Measurements from ENCODE around the gene PCDHA5.
A peak's percentile ranks its signal among the peaks of the same experiment; 100 is the strongest.
"Not testable (repeated sequence)": the region's sequence is repeated elsewhere in the genome, so short reads cannot be mapped to it uniquely, and the experiment has no call there.

PCDHA5 gene

DNA sequence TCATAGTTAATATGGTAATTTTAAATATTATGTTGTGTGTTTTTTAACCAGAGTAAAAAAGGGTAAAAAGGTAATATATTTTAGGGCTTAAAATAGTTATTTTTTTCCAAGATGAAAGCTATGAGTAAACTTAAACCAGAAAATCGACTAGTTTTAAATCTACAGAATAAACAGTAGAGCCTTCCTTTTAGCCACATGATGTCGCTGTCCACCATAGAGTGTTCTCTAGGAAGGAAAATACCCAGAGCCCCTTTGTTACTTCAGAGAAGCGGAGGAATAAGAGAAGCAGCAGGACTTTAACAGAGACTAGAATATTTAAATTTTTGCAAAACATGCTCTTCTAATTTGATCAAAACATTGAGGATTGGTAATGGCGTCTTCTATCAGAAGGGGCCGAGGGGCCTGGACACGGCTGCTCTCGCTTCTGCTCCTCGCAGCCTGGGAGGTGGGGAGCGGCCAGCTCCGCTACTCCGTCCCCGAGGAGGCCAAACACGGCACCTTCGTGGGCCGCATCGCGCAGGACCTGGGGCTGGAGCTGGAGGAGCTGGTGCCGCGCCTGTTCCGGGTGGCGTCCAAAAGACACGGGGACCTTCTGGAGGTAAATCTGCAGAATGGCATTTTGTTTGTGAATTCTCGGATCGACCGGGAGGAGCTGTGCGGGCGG lies 26.7 kb upstream of the PCDHA5 start, which contains the start of gene PCDHA2:
Gene PCDHA2 (plus strand): TSS at position 258 of the 664 bp plus-strand sequence.
- Histone ChIP-seq H3K27ac (no peak within 1 kb of the TSS), H3K27me3 (replicated peaks) (no peaks in the 10 kb centered on the region), H3K36me3 (replicated peaks) (no peaks in the 10 kb centered on the region), H3K4me3 (ENCODE audit: low read depth, low read length) (no peak within 1 kb of the TSS)
- TF ChIP-seq, protein P1, sequence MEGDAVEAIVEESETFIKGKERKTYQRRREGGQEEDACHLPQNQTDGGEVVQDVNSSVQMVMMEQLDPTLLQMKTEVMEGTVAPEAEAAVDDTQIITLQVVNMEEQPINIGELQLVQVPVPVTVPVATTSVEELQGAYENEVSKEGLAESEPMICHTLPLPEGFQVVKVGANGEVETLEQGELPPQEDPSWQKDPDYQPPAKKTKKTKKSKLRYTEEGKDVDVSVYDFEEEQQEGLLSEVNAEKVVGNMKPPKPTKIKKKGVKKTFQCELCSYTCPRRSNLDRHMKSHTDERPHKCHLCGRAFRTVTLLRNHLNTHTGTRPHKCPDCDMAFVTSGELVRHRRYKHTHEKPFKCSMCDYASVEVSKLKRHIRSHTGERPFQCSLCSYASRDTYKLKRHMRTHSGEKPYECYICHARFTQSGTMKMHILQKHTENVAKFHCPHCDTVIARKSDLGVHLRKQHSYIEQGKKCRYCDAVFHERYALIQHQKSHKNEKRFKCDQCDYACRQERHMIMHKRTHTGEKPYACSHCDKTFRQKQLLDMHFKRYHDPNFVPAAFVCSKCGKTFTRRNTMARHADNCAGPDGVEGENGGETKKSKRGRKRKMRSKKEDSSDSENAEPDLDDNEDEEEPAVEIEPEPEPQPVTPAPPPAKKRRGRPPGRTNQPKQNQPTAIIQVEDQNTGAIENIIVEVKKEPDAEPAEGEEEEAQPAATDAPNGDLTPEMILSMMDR (IDR thresholded peaks at IDR 0.05; ENCODE audit: low read depth, low read length, missing control alignments) = peak; percentile 7
- DNase-seq = no peak
- in situ Hi-C loops (cut with HindIII; ENCODE audit: low pct_ligation_motif_present, low sequenced_read_pairs) = no loop called here

DNA sequence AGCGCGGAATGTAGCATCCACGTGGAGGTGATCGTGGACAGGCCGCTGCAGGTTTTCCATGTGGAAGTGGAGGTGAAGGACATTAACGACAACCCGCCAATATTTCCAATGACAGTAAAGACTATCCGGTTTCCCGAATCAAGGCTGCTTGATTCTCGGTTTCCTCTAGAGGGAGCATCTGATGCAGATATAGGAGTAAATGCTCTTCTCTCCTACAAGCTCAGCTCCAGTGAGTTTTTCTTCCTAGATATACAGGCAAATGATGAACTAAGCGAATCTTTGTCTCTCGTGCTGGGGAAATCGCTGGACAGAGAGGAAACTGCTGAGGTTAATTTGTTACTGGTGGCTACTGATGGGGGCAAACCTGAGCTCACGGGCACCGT lies 26.2 kb upstream of the PCDHA5 start:
- H3K4me3 ChIP-seq (ENCODE audit: low read depth, low read length) = no peak overlapping the region
- H3K36me3 ChIP-seq (replicated peaks) = no peaks in the 10 kb centered on the region
- no peak overlapping the region for H3K27ac ChIP-seq
- in situ Hi-C loops (cut with HindIII; ENCODE audit: low pct_ligation_motif_present, low sequenced_read_pairs) = no loop called here
- TF ChIP-seq, protein P1 (IDR thresholded peaks at IDR 0.05; ENCODE audit: low read depth, low read length, missing control alignments) = peak; percentile 32
- no peak for DNase-seq
- no peaks in the 10 kb centered on the region for H3K27me3 ChIP-seq (replicated peaks)

DNA sequence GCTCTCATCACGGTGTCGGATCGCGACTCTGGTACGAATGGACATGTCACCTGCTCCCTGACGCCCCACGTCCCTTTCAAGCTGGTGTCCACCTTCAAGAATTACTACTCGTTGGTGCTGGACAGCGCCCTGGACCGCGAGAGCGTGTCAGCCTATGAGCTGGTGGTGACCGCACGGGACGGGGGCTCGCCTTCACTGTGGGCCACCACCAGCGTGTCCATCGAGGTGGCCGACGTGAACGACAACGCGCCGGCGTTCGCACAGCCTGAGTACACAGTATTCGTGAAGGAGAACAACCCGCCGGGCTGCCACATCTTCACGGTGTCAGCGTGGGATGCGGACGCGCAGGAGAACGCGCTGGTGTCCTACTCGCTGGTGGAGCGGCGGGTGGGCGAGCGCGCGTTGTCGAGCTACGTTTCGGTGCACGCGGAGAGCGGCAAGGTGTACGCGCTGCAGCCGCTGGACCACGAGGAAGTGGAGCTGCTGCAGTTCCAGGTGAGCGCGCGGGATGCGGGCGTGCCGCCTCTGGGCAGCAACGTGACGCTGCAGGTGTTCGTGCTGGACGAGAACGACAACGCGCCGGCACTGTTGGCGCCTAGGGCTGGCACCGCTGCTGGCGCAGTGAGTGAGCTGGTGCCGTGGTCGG lies 25.2 kb upstream of the PCDHA5 start:
- in situ Hi-C loops (cut with HindIII; ENCODE audit: low pct_ligation_motif_present, low sequenced_read_pairs); H3K27ac ChIP-seq; H3K36me3 ChIP-seq (replicated peaks); DNase-seq; H3K27me3 ChIP-seq (replicated peaks); H3K4me3 ChIP-seq (ENCODE audit: low read depth, low read length): not testable (repeated sequence)

DNA sequence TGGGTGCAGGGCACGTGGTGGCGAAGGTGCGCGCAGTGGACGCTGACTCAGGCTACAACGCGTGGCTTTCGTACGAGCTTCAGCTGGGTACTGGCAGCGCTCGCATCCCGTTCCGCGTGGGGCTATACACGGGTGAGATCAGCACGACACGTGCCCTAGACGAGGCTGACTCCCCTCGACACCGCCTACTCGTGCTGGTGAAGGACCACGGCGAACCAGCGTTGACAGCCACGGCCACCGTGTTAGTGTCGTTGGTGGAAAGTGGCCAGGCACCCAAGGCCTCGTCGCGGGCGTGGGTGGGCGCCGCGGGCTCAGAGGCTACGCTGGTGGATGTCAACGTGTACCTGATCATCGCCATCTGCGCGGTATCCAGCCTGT lies 24.7 kb upstream of the PCDHA5 start:
- Histone ChIP-seq H3K27me3 (replicated peaks) (no peaks in the 10 kb centered on the region), H3K27ac (no peak overlapping the region), H3K4me3 (ENCODE audit: low read depth, low read length) (no peak overlapping the region), H3K36me3 (replicated peaks) (no peaks in the 10 kb centered on the region)
- TF ChIP-seq, protein P1 (IDR thresholded peaks at IDR 0.05; ENCODE audit: low read depth, low read length, missing control alignments) = no peak
- no peak for DNase-seq
- in situ Hi-C loops (cut with HindIII; ENCODE audit: low pct_ligation_motif_present, low sequenced_read_pairs) = no loop called here

DNA sequence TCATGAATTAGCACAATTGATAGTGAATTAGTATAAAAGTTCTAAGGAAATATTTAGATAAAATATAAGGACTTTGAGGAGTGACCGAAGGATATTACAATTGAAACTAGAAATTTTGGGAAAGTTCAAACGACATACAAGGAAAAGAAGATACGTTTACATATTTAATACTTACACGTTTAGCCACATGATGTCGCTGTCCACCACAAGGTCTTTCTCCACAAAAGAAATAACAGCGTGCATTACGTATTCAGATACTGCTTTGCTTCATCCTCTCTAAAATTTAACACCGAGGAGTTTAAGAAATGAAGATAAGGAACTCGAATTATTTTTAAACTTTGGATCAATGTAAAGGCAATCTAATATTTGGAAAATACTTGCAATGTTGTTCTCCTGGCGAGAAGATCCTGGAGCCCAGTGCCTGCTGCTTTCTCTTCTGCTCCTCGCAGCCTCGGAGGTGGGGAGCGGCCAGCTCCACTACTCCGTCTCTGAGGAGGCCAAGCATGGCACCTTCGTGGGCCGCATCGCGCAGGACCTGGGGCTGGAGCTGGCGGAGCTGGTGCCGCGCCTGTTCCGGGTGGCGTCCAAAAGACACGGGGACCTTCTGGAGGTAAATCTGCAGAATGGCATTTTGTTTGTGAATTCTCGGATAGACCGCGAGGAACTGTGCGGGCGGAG lies 20.5 kb upstream of the PCDHA5 start, which contains the start of gene PCDHA3:
Gene PCDHA3 (plus strand): TSS at position 242 of the 678 bp plus-strand sequence.
- TF ChIP-seq, protein P1 (IDR thresholded peaks at IDR 0.05; ENCODE audit: low read depth, low read length, missing control alignments) = peak; percentile 15
- Histone ChIP-seq H3K36me3 (replicated peaks) (no peaks in the 10 kb centered on the region), H3K27me3 (replicated peaks) (no peaks in the 10 kb centered on the region), H3K4me3 (ENCODE audit: low read depth, low read length) (no peak within 1 kb of the TSS), H3K27ac (no peak within 1 kb of the TSS)
- in situ Hi-C loops (cut with HindIII; ENCODE audit: low pct_ligation_motif_present, low sequenced_read_pairs) = no loop called here
- no peak for DNase-seq

DNA sequence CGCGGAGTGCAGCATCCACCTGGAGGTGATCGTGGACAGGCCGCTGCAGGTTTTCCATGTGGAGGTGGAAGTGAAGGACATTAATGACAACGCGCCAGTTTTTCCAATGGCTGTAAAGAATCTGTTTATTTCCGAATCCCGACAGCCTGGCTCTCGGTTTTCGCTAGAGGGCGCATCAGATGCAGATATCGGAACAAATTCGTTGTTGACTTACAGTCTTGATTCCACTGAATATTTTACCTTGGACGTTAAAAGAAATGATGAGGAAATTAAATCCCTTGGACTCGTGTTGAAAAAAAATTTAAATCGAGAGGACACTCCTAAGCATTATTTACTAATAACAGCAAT lies 19.9 kb upstream of the PCDHA5 start:
- no peaks in the 10 kb centered on the region for H3K27me3 ChIP-seq (replicated peaks)
- in situ Hi-C loops (cut with HindIII; ENCODE audit: low pct_ligation_motif_present, low sequenced_read_pairs) = no loop called here
- TF ChIP-seq, protein P1 (IDR thresholded peaks at IDR 0.05; ENCODE audit: low read depth, low read length, missing control alignments) = peak; percentile 31
- no peak overlapping the region for H3K4me3 ChIP-seq (ENCODE audit: low read depth, low read length)
- no peak for DNase-seq
- no peak overlapping the region for H3K27ac ChIP-seq
- H3K36me3 ChIP-seq (replicated peaks) = no peaks in the 10 kb centered on the region

DNA sequence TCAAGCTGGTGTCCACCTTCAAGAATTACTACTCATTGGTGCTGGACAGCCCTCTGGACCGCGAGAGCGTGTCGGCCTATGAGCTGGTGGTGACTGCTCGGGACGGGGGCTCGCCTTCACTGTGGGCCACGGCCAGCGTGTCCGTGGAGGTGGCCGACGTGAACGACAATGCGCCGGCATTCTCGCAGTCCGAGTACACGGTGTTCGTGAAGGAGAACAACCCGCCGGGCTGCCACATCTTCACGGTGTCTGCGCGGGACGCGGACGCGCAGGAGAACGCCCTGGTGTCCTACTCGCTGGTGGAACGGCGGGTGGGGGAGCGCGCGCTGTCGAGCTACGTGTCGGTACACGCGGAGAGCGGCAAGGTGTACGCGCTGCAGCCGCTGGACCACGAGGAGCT lies 19.0 kb upstream of the PCDHA5 start:
- H3K4me3 ChIP-seq (ENCODE audit: low read depth, low read length); H3K36me3 ChIP-seq (replicated peaks); in situ Hi-C loops (cut with HindIII; ENCODE audit: low pct_ligation_motif_present, low sequenced_read_pairs); H3K27me3 ChIP-seq (replicated peaks); H3K27ac ChIP-seq; DNase-seq: not testable (repeated sequence)

All from brain microvascular endothelial cell (primary cell).